Nephron (organoid): ENCODE results near the gene CAMTA1.

Experiments
- H3K27ac Mint-ChIP-seq, 3 experiments: 2 replicates each; pipeline ENCODE4 v1.8.0; 2020; ENCODE audit warnings: mixed read lengths in 3 of 3, mild to moderate bottlenecking in 2 of 3, moderate library complexity in 1 of 3
- H3K27me3 Mint-ChIP-seq: 2 replicates; pipeline ENCODE4 v1.8.0; 2021; ENCODE audit warnings: low read depth, mild to moderate bottlenecking, moderate library complexity, mixed read lengths
- H3K36me3 Mint-ChIP-seq: 2 replicates; pipeline ENCODE4 v1.8.0; 2020; ENCODE audit warnings: low read depth, mixed read lengths
- H3K4me1 Mint-ChIP-seq: 2 replicates; pipeline ENCODE4 v1.8.0; 2020; ENCODE audit warnings: mixed read lengths
- H3K4me3 Mint-ChIP-seq, 3 experiments: 2 replicates each; pipeline ENCODE4 v1.8.0; 2020; ENCODE audit warnings: mild to moderate bottlenecking in 3 of 3, mixed read lengths in 3 of 3, moderate library complexity in 2 of 3
- H3K9me3 Mint-ChIP-seq: 2 replicates; pipeline ENCODE4 v1.8.0; 2020; ENCODE audit warnings: mixed read lengths
- CTCF ChIP-seq, 3 experiments: fragments of 200-600 bp; sonication (generic); IDR thresholded peaks; one replicate each; pipeline ENCODE4 v1.5.0; 2021; ENCODE audit warnings: antibody characterized with exemption in 3 of 3; ENCODE audit not compliant: unreplicated experiment in 3 of 3

CAMTA1 gene

GRCh38 chr1:7013833-7014639 is 228.8 kb downstream of the CAMTA1 start:
- no peaks in the 10 kb centered on the region for H3K36me3 Mint-ChIP-seq
- H3K9me3 Mint-ChIP-seq = no peaks in the 10 kb centered on the region
- no peak for TF ChIP-seq CTCF (IDR thresholded peaks at IDR 0.05; ENCODE audit: unreplicated experiment in 3 of 3)
- peaks cover 5% of the 10 kb centered on the region for H3K4me1 Mint-ChIP-seq
- H3K4me3 Mint-ChIP-seq = no peak overlapping the region
- no peak overlapping the region for H3K27ac Mint-ChIP-seq
- H3K27me3 Mint-ChIP-seq = peaks cover 24% of the 10 kb centered on the region

DNA sequence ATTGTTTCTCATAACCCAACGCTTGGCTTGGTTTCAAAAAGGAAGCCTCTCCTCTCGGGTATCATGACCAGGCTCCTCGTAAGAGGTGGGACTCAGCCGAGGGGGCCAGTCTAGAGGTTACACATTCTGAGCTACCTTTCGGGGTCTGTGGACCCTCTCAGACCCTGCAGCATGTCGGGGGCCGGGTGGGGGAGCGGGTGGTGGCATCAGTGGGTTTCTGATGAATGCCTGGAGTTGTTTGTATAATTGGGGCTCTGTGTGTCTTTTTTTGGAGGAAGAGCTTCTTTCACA is 229.3 kb downstream of the CAMTA1 start:
- no peak overlapping the region for H3K27ac Mint-ChIP-seq
- no peaks in the 10 kb centered on the region for H3K36me3 Mint-ChIP-seq
- peaks cover 5% of the 10 kb centered on the region for H3K4me1 Mint-ChIP-seq
- H3K9me3 Mint-ChIP-seq = no peaks in the 10 kb centered on the region
- TF ChIP-seq CTCF (IDR thresholded peaks at IDR 0.05; ENCODE audit: unreplicated experiment in 3 of 3) = no peak
- H3K4me3 Mint-ChIP-seq = no peak overlapping the region
- peaks cover 24% of the 10 kb centered on the region for H3K27me3 Mint-ChIP-seq

GRCh38 chr1:7015022-7015421 is 229.8 kb downstream of the CAMTA1 start:
- TF ChIP-seq CTCF (IDR thresholded peaks at IDR 0.05; ENCODE audit: unreplicated experiment in 3 of 3) = no peak
- H3K4me3 Mint-ChIP-seq = no peak overlapping the region
- H3K4me1 Mint-ChIP-seq = peaks cover 5% of the 10 kb centered on the region
- H3K27ac Mint-ChIP-seq = no peak overlapping the region
- no peaks in the 10 kb centered on the region for H3K9me3 Mint-ChIP-seq
- H3K27me3 Mint-ChIP-seq = peaks cover 24% of the 10 kb centered on the region
- H3K36me3 Mint-ChIP-seq = no peaks in the 10 kb centered on the region

GRCh38 chr1:7018351-7018750 is 233.1 kb downstream of the CAMTA1 start:
- H3K4me1 Mint-ChIP-seq = peaks cover 5% of the 10 kb centered on the region
- H3K36me3 Mint-ChIP-seq = no peaks in the 10 kb centered on the region
- TF ChIP-seq CTCF (IDR thresholded peaks at IDR 0.05; ENCODE audit: unreplicated experiment in 3 of 3) = no peak
- no peak overlapping the region for H3K4me3 Mint-ChIP-seq
- H3K27me3 Mint-ChIP-seq = peaks cover 5% of the 10 kb centered on the region
- no peaks in the 10 kb centered on the region for H3K9me3 Mint-ChIP-seq
- H3K27ac Mint-ChIP-seq = no peak overlapping the region

DNA sequence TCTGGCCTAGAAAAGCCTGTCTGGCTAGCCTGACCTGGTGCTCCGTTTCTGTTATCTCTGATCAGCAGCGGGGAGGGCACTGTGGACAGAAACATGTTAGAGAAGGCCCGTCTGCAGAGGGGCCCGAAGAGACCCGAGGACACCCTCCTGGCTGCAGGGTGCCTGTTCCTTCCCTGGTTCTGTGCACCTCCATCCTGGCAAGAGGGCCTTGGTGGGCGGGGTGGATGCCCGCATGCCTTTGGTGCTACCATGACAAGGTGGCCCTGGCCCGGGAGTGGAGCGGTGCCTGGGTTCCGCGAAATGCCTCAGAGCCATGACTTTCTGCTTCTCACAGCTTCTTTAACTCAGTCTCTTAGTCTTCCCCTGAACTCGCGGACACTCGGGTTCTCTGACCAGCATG is 233.6 kb downstream of the CAMTA1 start:
- Mint-ChIP-seq H3K27ac (no peak overlapping the region), H3K9me3 (no peaks in the 10 kb centered on the region), H3K4me1 (peaks cover 1% of the 10 kb centered on the region), H3K27me3 (peaks cover under 1% of the 10 kb centered on the region), H3K4me3 (no peak overlapping the region), H3K36me3 (no peaks in the 10 kb centered on the region)
- no peak for TF ChIP-seq CTCF (IDR thresholded peaks at IDR 0.05; ENCODE audit: unreplicated experiment in 3 of 3)

- no peaks in the 10 kb centered on the region for H3K36me3 Mint-ChIP-seq
- no peaks in the 10 kb centered on the region for H3K9me3 Mint-ChIP-seq
Measured at GRCh38 chr1:7019510-7019909, 234.3 kb downstream of the CAMTA1 start.

More at GRCh38 chr1:7019510-7019909, 234.3 kb downstream of the CAMTA1 start:
- Mint-ChIP-seq H3K4me3 (no peak overlapping the region), H3K4me1 (peaks cover under 1% of the 10 kb centered on the region), H3K27ac (no peak overlapping the region), H3K27me3 (no peaks in the 10 kb centered on the region)
- TF ChIP-seq CTCF (IDR thresholded peaks at IDR 0.05; ENCODE audit: unreplicated experiment in 3 of 3) = no peak
